Neural cell (in vitro differentiated cells): ENCODE results near the gene MED20. TPM values are rescaled to one million over a fixed set of nuclear protein-coding genes. Genes with fewer than 3 reads are reported as not detected.

Experiments
- H2AFZ ChIP-seq: fragments of 200-600, 300-800 bp; sonication (generic), shearing (Covaris generic); 2 replicates; pipeline ENCODE4 v1.6.0; 2014; ENCODE audit warnings: low read depth, mild to moderate bottlenecking, antibody characterized with exemption, low read length, moderate library complexity
- H3F3A ChIP-seq: fragments of 200-600 bp; shearing (Covaris generic); 2 replicates; pipeline ENCODE4 v1.6.1; 2016; ENCODE audit warnings: mild to moderate bottlenecking, moderate library complexity, mixed read lengths, antibody characterized with exemption, low read length; ENCODE audit not compliant: insufficient read depth, poor library complexity, severe bottlenecking
- H3K27ac ChIP-seq: fragments of 200-600, 300-800 bp; sonication (generic), shearing (Covaris generic); 2 replicates; pipeline ENCODE4 v1.5.1; 2014; ENCODE audit warnings: mild to moderate bottlenecking, low read length, moderate library complexity
- H3K27me3 ChIP-seq: fragments of 300-800, 200-600 bp; sonication (generic), shearing (Covaris generic); 2 replicates; pipeline ENCODE4 v1.6.0; 2014; ENCODE audit warnings: mild to moderate bottlenecking, low read depth, low read length, moderate library complexity; ENCODE audit not compliant: insufficient read depth
- H3K36me3 ChIP-seq: fragments of 300-800, 200-600 bp; sonication (generic), shearing (Covaris generic); 2 replicates; pipeline ENCODE4 v1.5.1; 2014; ENCODE audit warnings: mild to moderate bottlenecking, antibody characterized with exemption, low read length, moderate library complexity; ENCODE audit not compliant: insufficient read depth
- H3K4me2 ChIP-seq: fragments of 300-800, 200-600 bp; sonication (generic), shearing (Covaris generic); 2 replicates; pipeline ENCODE4 v1.6.0; 2014; ENCODE audit warnings: mild to moderate bottlenecking, low read length
- H3K4me3 ChIP-seq: fragments of 300-800, 200-600 bp; sonication (generic), shearing (Covaris generic); 2 replicates; pipeline ENCODE4 v1.5.1; 2014; ENCODE audit warnings: mild to moderate bottlenecking, low read length, moderate library complexity
- H3K79me2 ChIP-seq: fragments of 200-600 bp; shearing (Covaris generic); replicated peaks from 2 replicates; pipeline ENCODE4 v1.6.0; 2014; ENCODE audit warnings: mild to moderate bottlenecking, low read length, moderate library complexity; ENCODE audit not compliant: insufficient read depth
- H3K9ac ChIP-seq: fragments of 300-800, 200-600 bp; sonication (generic), shearing (Covaris generic); 2 replicates; pipeline ENCODE4 v1.6.1; 2016; ENCODE audit warnings: mild to moderate bottlenecking, low read length, mixed read lengths
- H3K9me2 ChIP-seq: fragments of 200-600 bp; shearing (Covaris generic); 2 replicates; pipeline ENCODE4 v1.6.1; 2016; ENCODE audit warnings: mild to moderate bottlenecking, low read length, mixed read lengths; ENCODE audit not compliant: insufficient read depth
- H3K9me3 ChIP-seq: fragments of 200-600, 300-800 bp; sonication (generic), shearing (Covaris generic); 2 replicates; pipeline ENCODE4 v1.6.1; 2016; ENCODE audit warnings: mild to moderate bottlenecking, mixed run types, low read length, moderate library complexity, mixed read lengths
- H4K20me1 ChIP-seq: fragments of 200-600 bp; shearing (Covaris generic); 2 replicates; pipeline ENCODE4 v1.6.1; 2016; ENCODE audit warnings: mild to moderate bottlenecking, mixed run types; ENCODE audit not compliant: insufficient read depth
- EP300 ChIP-seq: fragments of 450-650 bp; conservative IDR thresholded peaks from 2 replicates; pipeline ENCODE4 v1.6.1; 2014; ENCODE audit warnings: antibody characterized with exemption, mild to moderate bottlenecking, moderate library complexity; ENCODE audit not compliant: poor library complexity, severe bottlenecking
- EZH2 ChIP-seq: fragments of 200-600, 300-800 bp; shearing (Covaris generic), sonication (generic); IDR thresholded peaks from 2 replicates; pipeline ENCODE4 v1.6.1; 2014; ENCODE audit warnings: antibody characterized with exemption, low read length, borderline replicate concordance, mild to moderate bottlenecking; ENCODE audit not compliant: insufficient read depth, poor library complexity, severe bottlenecking
- MXI1 ChIP-seq: fragments of 450-650 bp; conservative IDR thresholded peaks from 2 replicates; pipeline ENCODE4 v1.6.1; 2014; ENCODE audit warnings: antibody characterized with exemption, mild to moderate bottlenecking; ENCODE audit not compliant: poor library complexity, severe bottlenecking
- POLR2AphosphoS5 ChIP-seq: IDR thresholded peaks from 2 replicates; pipeline ENCODE4 v1.6.1; 2012
- RAD21 ChIP-seq: fragments of 450-650 bp; conservative IDR thresholded peaks from 2 replicates; pipeline ENCODE4 v1.6.1; 2014; ENCODE audit warnings: antibody characterized with exemption, mild to moderate bottlenecking, moderate library complexity
- SMC3 ChIP-seq: fragments of 450-650 bp; conservative IDR thresholded peaks from 2 replicates; pipeline ENCODE4 v1.6.1; 2014; ENCODE audit warnings: antibody characterized with exemption, mild to moderate bottlenecking, moderate library complexity; ENCODE audit not compliant: poor library complexity
- TAF1 ChIP-seq: IDR thresholded peaks from 2 replicates; pipeline ENCODE4 v1.6.1; 2012; ENCODE audit warnings: low read depth
- polyA plus RNA-seq: library from polyadenylated mRNA; depleted of rRNA; stranded (reverse); fragments of >200 nt; gene quantifications from 2 replicates; pipeline ENCODE4 v1.2.3, GENCODE V29; 2014
- small RNA-seq, 3 experiments: library from RNA; depleted of rRNA; stranded (forward); fragments of <200 nt; gene quantifications; one replicate each; pipeline ENCODE3, GENCODE V24; 2012
- TF ChIP-seq, protein P1 (sequence below): fragments of 450-650 bp; IDR thresholded peaks from 2 replicates; pipeline ENCODE4 v1.5.1; 2014; ENCODE audit warnings: antibody characterized with exemption, mild to moderate bottlenecking, moderate library complexity; ENCODE audit not compliant: poor library complexity, severe bottlenecking
- TF ChIP-seq, protein P2 (sequence below): IDR thresholded peaks from 2 replicates; pipeline ENCODE4 v1.6.1; 2012; ENCODE audit warnings: borderline replicate concordance

Gene MED20
- polyA plus RNA-seq, 1 donor from 2014 or later = 21.2 TPM

DNA sequence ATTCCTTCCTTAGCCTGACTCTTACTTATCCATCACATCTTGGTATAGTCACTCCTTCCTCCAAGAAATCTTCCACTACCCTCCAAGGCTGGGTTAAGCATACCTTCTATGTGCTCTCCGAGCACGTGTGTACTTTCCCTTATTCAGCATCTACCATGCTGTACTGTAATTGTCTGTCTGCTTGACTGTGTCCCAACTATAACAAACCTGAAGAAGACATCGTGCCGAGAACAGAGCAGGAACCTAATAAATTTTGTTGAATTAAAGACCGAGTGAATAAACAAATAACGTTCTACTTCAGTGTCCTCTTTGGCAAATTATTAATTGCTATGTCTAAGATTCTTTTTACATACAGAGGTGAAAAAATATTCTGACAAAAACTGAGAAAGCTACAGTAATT lies 61.6 kb downstream of the MED20 start:
- H3K4me3 ChIP-seq = no peak overlapping the region
- H3K79me2 ChIP-seq = no peaks in the 10 kb centered on the region
- H3K4me2 ChIP-seq = no peak overlapping the region
- no peak overlapping the region for H2AFZ ChIP-seq
- H3F3A ChIP-seq = no peaks in the 10 kb centered on the region
- no peak overlapping the region for H3K9ac ChIP-seq
- no peaks in the 10 kb centered on the region for H4K20me1 ChIP-seq
- H3K9me2 ChIP-seq = no peaks in the 10 kb centered on the region
- no peaks in the 10 kb centered on the region for H3K27me3 ChIP-seq
- no peak for TF ChIP-seq TAF1
- H3K27ac ChIP-seq = no peak overlapping the region
- H3K36me3 ChIP-seq = no peaks in the 10 kb centered on the region
- no peaks in the 10 kb centered on the region for H3K9me3 ChIP-seq

DNA sequence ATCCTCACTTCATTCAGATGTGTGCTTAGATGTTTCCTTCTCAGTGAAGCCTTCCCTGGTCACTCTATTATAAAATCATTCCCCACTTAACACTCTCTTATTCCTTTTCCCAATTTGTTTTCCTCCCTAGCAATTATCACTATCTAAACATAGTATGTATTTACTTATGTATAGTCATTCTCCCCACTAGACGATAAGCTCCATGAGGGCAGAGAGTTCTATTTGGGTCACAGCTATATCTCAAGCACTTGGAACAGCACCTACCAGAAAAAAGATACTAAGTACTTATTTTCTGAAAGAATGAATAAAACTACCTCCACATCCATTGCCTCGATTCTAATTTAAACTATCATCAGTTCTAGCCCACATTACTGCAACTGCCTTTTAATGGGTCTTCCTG lies 62.2 kb downstream of the MED20 start:
- H3K4me2 ChIP-seq = no peak overlapping the region
- H3K27ac ChIP-seq = no peak overlapping the region
- H3K9me3 ChIP-seq = no peaks in the 10 kb centered on the region
- H3F3A ChIP-seq = no peaks in the 10 kb centered on the region
- H3K27me3 ChIP-seq = no peaks in the 10 kb centered on the region
- H3K9me2 ChIP-seq = no peaks in the 10 kb centered on the region
- H3K4me3 ChIP-seq = no peak overlapping the region
- TF ChIP-seq, protein P1, sequence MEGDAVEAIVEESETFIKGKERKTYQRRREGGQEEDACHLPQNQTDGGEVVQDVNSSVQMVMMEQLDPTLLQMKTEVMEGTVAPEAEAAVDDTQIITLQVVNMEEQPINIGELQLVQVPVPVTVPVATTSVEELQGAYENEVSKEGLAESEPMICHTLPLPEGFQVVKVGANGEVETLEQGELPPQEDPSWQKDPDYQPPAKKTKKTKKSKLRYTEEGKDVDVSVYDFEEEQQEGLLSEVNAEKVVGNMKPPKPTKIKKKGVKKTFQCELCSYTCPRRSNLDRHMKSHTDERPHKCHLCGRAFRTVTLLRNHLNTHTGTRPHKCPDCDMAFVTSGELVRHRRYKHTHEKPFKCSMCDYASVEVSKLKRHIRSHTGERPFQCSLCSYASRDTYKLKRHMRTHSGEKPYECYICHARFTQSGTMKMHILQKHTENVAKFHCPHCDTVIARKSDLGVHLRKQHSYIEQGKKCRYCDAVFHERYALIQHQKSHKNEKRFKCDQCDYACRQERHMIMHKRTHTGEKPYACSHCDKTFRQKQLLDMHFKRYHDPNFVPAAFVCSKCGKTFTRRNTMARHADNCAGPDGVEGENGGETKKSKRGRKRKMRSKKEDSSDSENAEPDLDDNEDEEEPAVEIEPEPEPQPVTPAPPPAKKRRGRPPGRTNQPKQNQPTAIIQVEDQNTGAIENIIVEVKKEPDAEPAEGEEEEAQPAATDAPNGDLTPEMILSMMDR = no peak
- no peak for TF ChIP-seq TAF1
- no peak for TF ChIP-seq POLR2AphosphoS5
- TF ChIP-seq SMC3 = no peak
- TF ChIP-seq, protein P2, sequence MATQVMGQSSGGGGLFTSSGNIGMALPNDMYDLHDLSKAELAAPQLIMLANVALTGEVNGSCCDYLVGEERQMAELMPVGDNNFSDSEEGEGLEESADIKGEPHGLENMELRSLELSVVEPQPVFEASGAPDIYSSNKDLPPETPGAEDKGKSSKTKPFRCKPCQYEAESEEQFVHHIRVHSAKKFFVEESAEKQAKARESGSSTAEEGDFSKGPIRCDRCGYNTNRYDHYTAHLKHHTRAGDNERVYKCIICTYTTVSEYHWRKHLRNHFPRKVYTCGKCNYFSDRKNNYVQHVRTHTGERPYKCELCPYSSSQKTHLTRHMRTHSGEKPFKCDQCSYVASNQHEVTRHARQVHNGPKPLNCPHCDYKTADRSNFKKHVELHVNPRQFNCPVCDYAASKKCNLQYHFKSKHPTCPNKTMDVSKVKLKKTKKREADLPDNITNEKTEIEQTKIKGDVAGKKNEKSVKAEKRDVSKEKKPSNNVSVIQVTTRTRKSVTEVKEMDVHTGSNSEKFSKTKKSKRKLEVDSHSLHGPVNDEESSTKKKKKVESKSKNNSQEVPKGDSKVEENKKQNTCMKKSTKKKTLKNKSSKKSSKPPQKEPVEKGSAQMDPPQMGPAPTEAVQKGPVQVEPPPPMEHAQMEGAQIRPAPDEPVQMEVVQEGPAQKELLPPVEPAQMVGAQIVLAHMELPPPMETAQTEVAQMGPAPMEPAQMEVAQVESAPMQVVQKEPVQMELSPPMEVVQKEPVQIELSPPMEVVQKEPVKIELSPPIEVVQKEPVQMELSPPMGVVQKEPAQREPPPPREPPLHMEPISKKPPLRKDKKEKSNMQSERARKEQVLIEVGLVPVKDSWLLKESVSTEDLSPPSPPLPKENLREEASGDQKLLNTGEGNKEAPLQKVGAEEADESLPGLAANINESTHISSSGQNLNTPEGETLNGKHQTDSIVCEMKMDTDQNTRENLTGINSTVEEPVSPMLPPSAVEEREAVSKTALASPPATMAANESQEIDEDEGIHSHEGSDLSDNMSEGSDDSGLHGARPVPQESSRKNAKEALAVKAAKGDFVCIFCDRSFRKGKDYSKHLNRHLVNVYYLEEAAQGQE = no peak
- no peak for TF ChIP-seq RAD21
- TF ChIP-seq EP300 = no peak
- no peak for TF ChIP-seq EZH2
- TF ChIP-seq MXI1 = no peak
- no peaks in the 10 kb centered on the region for H3K79me2 ChIP-seq
- H3K9ac ChIP-seq = no peak overlapping the region
- H2AFZ ChIP-seq = no peak overlapping the region
- H3K36me3 ChIP-seq = no peaks in the 10 kb centered on the region
- no peaks in the 10 kb centered on the region for H4K20me1 ChIP-seq

Small RNA genes within 50 kb of the gene (small RNA-seq; reads per million reads assigned to genes)
- gene RF00019 = 0 to 1.2 (median 0) reads per million in 3 experiments

Other genes starting within 250 kb of the MED20 start
- gene TFEB, start 185.5 kb downstream of the MED20 start, polyA plus RNA-seq = 0.24 and 0.46 TPM in 2 replicates
- gene PGC, start 173.7 kb downstream of the MED20 start, polyA plus RNA-seq = not detected in 2 replicates
- gene FRS3, start 141.2 kb downstream of the MED20 start, polyA plus RNA-seq = 14.7 and 15.7 TPM in 2 replicates
- 1.3 TPM in 1 of 2 replicates, not detected in the other for gene PRICKLE4, start 140.4 kb downstream of the MED20 start, polyA plus RNA-seq
- 130 and 184 TPM in 2 replicates for gene TOMM6, start 133.4 kb downstream of the MED20 start, polyA plus RNA-seq
- 23.5 and 24.2 TPM in 2 replicates for gene USP49, start 25.8 kb downstream of the MED20 start, polyA plus RNA-seq
- 19.6 and 19.8 TPM in 2 replicates for gene BYSL, start 360 bp upstream of the MED20 start, polyA plus RNA-seq
- 15.7 and 17.9 TPM in 2 replicates for gene CCND3, start 20.7 kb upstream of the MED20 start, polyA plus RNA-seq
- 5.1 and 7.5 TPM in 2 replicates for gene TAF8, start 129.4 kb upstream of the MED20 start, polyA plus RNA-seq
- not detected in 2 replicates for gene C6orf132, start 221.5 kb upstream of the MED20 start, polyA plus RNA-seq